Spleen (tissue), 7 donors: ENCODE data around the gene MIPEP.

Source experiments
- CTCF ChIP-seq, 11 experiments: fragments of 200-600 bp in 7 of 11; fragments of 450-650 bp in 4 of 11; sonication (generic) in 4 of 11; IDR thresholded peaks in 8 of 11; conservative IDR thresholded peaks in 3 of 11; 1 replicate in 7 of 11; 2 replicates in 4 of 11; pipeline versions ENCODE4 v1.4.0 to v1.8.0; 2016 to 2021; ENCODE audit warnings: antibody characterized with exemption in 11 of 11, inconsistent platforms in 4 of 11, mild to moderate bottlenecking in 1 of 11
- POLR2A ChIP-seq, 3 donors: fragments of 450-650 bp; IDR thresholded peaks; one replicate each; pipeline ENCODE4 v1.5.1; 2017; ENCODE audit warnings: antibody characterized with exemption in 3 of 3, mild to moderate bottlenecking in 1 of 3
- POLR2AphosphoS5 ChIP-seq, 3 donors: sonication (generic); formaldehyde crosslinking; IDR thresholded peaks; one replicate each; pipeline ENCODE4 v1.5.1; 2017; ENCODE audit warnings: antibody characterized with exemption in 3 of 3
- donor health status: DM: no; HTN: no; CAD: no; lungs with moderate emphysema.
- donor health status: DM: no; HTN: no; CAD: no.
- donor health status: DM: no; HTN: no; CAD: no.

- TF ChIP-seq CTCF (IDR thresholded peaks at IDR 0.05 in 8 of 11, conservative IDR thresholded peaks at IDR 0.05 in 3 of 11) (no peak), POLR2A (IDR thresholded peaks at IDR 0.05) (no peak), POLR2AphosphoS5 (IDR thresholded peaks at IDR 0.05) (no peak)
These were observed 95.5 kb downstream of the MIPEP start for GRCh38 chr13:23793711-23794110.
